RCC 7860 (cell line): ENCODE measurements around the gene BAZ2B.

ENCODE experiments used
- DNase-seq: peaks from one replicate; pipeline ENCODE4 v3.0.0-alpha.2; 2015; ENCODE audit warnings: low spot score
- FAIRE-seq: peaks from 2 replicates; lab custom pipeline; 2012; peaks lifted over from hg19 to GRCh38; lab: Jason Lieb, UNC

The BAZ2B gene

GRCh38 chr2:159279700-159280099 lies 336.6 kb downstream of the BAZ2B start:
- FAIRE-seq (no peak), DNase-seq (no peak)

DNA sequence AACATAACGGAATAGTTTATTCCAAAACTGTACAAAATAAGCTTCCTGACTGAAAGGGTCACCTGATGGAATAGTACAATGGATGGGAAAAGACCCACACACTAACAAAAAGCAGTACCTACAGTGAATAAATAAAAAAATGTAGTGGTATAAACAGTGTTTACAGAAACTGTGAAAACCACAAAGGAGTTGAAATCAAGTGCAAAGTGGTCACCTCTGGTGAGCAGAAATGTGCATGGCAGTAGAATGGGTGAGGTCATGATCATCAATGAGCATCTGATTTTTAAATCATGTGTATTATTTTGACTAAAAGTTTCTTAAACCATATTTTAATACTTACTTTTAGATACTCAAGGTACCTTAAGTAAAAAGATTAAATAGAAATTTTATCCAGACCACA lies 341.2 kb downstream of the BAZ2B start:
- no peak for DNase-seq
- FAIRE-seq, result no peak

DNA sequence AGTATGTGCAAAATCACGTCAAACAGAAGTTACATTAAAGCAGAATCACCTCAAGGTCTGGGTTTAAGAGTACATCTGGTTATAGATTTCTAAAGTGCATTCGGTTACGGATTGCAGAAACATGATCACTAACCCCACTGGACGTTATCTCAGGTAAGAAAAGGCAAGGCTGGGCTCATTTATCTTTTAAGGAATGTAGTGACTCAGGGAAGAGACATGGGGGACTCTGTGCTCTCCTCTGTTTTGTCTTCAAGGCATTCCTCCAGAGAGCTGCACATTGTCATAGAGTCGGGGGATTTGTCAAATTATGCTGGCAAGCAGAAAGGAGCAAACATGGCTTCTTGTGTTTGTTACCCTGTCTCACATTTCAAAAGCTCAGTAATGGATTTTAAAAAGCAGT lies 344.2 kb downstream of the BAZ2B start:
- DNase-seq (no peak), FAIRE-seq (no peak)

- FAIRE-seq, result no peak
Measured at GRCh38 chr2:159270744-159271379, 345.5 kb downstream of the BAZ2B start.

More at GRCh38 chr2:159270744-159271379, 345.5 kb downstream of the BAZ2B start:
- no peak for DNase-seq
